CD8-positive, alpha-beta memory T cell (primary cell): Measurements from ENCODE around the gene IQCH. TPM values are rescaled to one million over a fixed set of nuclear protein-coding genes. Genes with fewer than 3 reads are reported as not detected.
A peak's percentile ranks its signal among the peaks of the same experiment; 100 is the strongest.
"Not testable (repeated sequence)": the region's sequence is repeated elsewhere in the genome, so short reads cannot be mapped to it uniquely, and the experiment has no call there.

Experiments
- CTCF ChIA-PET: fragments of 350-600 bp; sonication (Branson Sonifier 250); formaldehyde crosslinking; loops from one replicate; lab custom pipeline; 2021; ENCODE audit warnings: antibody characterized with exemption; lab: Charles Lee
- POLR2A ChIA-PET: fragments of 350-600 bp; sonication (Branson Sonifier 250); formaldehyde crosslinking; loops from one replicate; lab custom pipeline; 2021; ENCODE audit warnings: antibody characterized with exemption; lab: Charles Lee
- DNase-seq, 5 donors: peaks; one replicate each; pipeline versions ENCODE4 v3.0.0 to v3.0.0-alpha.2; 2020 to 2022; ENCODE audit warnings: mixed read lengths in 1 of 5
- H3K27ac ChIP-seq: one replicate; pipeline ENCODE4 v1.7.0; 2013; ENCODE audit warnings: low read depth, mild to moderate bottlenecking, low read length, moderate library complexity
- H3K27me3 ChIP-seq: 2 replicates; pipeline ENCODE4 v1.7.0; 2013; ENCODE audit warnings: low read length, mild to moderate bottlenecking; ENCODE audit not compliant: insufficient read depth, poor library complexity, severe bottlenecking
- H3K36me3 ChIP-seq: 2 replicates; pipeline ENCODE4 v1.7.0; 2013; ENCODE audit warnings: mild to moderate bottlenecking, low read length, moderate library complexity; ENCODE audit not compliant: insufficient read depth
- H3K4me1 ChIP-seq: 2 replicates; pipeline ENCODE4 v1.7.0; 2013; ENCODE audit warnings: mild to moderate bottlenecking, low read length, moderate library complexity; ENCODE audit not compliant: insufficient read depth
- H3K4me3 ChIP-seq: 2 replicates; pipeline ENCODE4 v1.7.0; 2013; ENCODE audit warnings: mild to moderate bottlenecking, low read length
- H3K9me3 ChIP-seq: 2 replicates; pipeline ENCODE4 v1.7.0; 2013; ENCODE audit warnings: mild to moderate bottlenecking, low read length
- H3K27ac Mint-ChIP-seq, 8 donors: one replicate each; pipeline ENCODE4 v1.8.0; 2020 to 2021; ENCODE audit warnings: mixed read lengths in 8 of 8, mild to moderate bottlenecking in 6 of 8, inconsistent platforms in 3 of 8, moderate library complexity in 3 of 8
- H3K27me3 Mint-ChIP-seq, 2 donors: one replicate each; pipeline ENCODE4 v1.8.0; 2020 to 2021; ENCODE audit warnings: mixed read lengths in 2 of 2, mild to moderate bottlenecking in 1 of 2, moderate library complexity in 1 of 2
- H3K36me3 Mint-ChIP-seq, 3 donors: one replicate each; pipeline ENCODE4 v1.8.0; 2020 to 2021; ENCODE audit warnings: mixed read lengths in 3 of 3, inconsistent platforms in 1 of 3, mild to moderate bottlenecking in 1 of 3
- H3K4me1 Mint-ChIP-seq, 3 donors: one replicate each; pipeline ENCODE4 v1.8.0; 2020 to 2021; ENCODE audit warnings: mixed read lengths in 3 of 3, inconsistent platforms in 1 of 3, mild to moderate bottlenecking in 1 of 3
- H3K4me3 Mint-ChIP-seq, 7 donors: one replicate each; pipeline ENCODE4 v1.8.0; 2020 to 2021; ENCODE audit warnings: mixed read lengths in 7 of 7, mild to moderate bottlenecking in 6 of 7, moderate library complexity in 4 of 7, inconsistent platforms in 2 of 7
- H3K9me3 Mint-ChIP-seq, 5 donors: one replicate each; pipeline ENCODE4 v1.8.0; 2020 to 2022; ENCODE audit warnings: mixed read lengths in 5 of 5, mild to moderate bottlenecking in 3 of 5, moderate library complexity in 2 of 5, inconsistent platforms in 1 of 5
- polyA plus RNA-seq: library from polyadenylated mRNA; unstranded; fragments of 300-500 nt; fragmentation: Illumina TruSeq; gene quantifications from one replicate; pipeline ENCODE4 v1.2.3, GENCODE V29; 2021
- total RNA-seq, 2 experiments: library from RNA; stranded (reverse); gene quantifications; one replicate each; pipeline ENCODE4 v1.2.3, GENCODE V29; 2021

IQCH gene
- total and polyA plus RNA-seq, 3 experiments from 2014 or later = 0.52 to 1.3 (median 1.0) TPM

GRCh38 chr15:67349634-67350033 is 95.0 kb downstream of the IQCH start:
- H3K27me3 Mint-ChIP-seq = peaks cover 11 to 19% of the 10 kb centered on the region in 2 donors
- Histone ChIP-seq H3K4me3 (no peak overlapping the region), H3K4me1 (no peaks in the 10 kb centered on the region), H3K9me3 (no peaks in the 10 kb centered on the region), H3K36me3 (no peaks in the 10 kb centered on the region), H3K27me3 (no peaks in the 10 kb centered on the region), H3K27ac (no peak overlapping the region)
- POLR2A ChIA-PET = no interaction called here
- H3K4me3 Mint-ChIP-seq = no peak overlapping the region
- DNase-seq = no peak
- peaks cover 2 to 18% (median 2%) of the 10 kb centered on the region in 3 donors for H3K36me3 Mint-ChIP-seq
- H3K4me1 Mint-ChIP-seq = no peaks in the 10 kb centered on the region
- H3K9me3 Mint-ChIP-seq = peaks cover 16 to 29% (median 24%) of the 10 kb centered on the region in 5 donors
- CTCF ChIA-PET = no interaction called here
- no peak overlapping the region for H3K27ac Mint-ChIP-seq

GRCh38 chr15:67350042-67350441 is 95.5 kb downstream of the IQCH start:
- H3K36me3 ChIP-seq = no peaks in the 10 kb centered on the region
- ChIA-PET CTCF (no interaction called here), POLR2A (no interaction called here)
- no peaks in the 10 kb centered on the region for H3K27me3 ChIP-seq
- Mint-ChIP-seq H3K27me3 (peaks cover 12 to 17% of the 10 kb centered on the region in 2 donors), H3K9me3 (peaks cover 16 to 28% (median 23%) of the 10 kb centered on the region in 5 donors), H3K27ac (no peak overlapping the region), H3K4me3 (no peak overlapping the region), H3K36me3 (peaks cover 2 to 17% (median 2%) of the 10 kb centered on the region in 3 donors), H3K4me1 (no peaks in the 10 kb centered on the region)
- no peak overlapping the region for H3K4me3 ChIP-seq
- H3K9me3 ChIP-seq = no peaks in the 10 kb centered on the region
- H3K4me1 ChIP-seq = no peaks in the 10 kb centered on the region
- no peak overlapping the region for H3K27ac ChIP-seq
- DNase-seq = no peak

GRCh38 chr15:67358391-67358790 is 103.8 kb downstream of the IQCH start:
- Mint-ChIP-seq H3K9me3 (peaks cover 0 to 2% (median 2%) of the 10 kb centered on the region in 5 donors), H3K27me3 (peaks cover 0 to 6% of the 10 kb centered on the region in 2 donors), H3K36me3 (peaks cover 0 to 6% (median 1%) of the 10 kb centered on the region in 3 donors), H3K27ac (no peak overlapping the region), H3K4me1 (no peaks in the 10 kb centered on the region), H3K4me3 (no peak overlapping the region)
- no peak overlapping the region for H3K4me3 ChIP-seq
- H3K4me1 ChIP-seq = no peaks in the 10 kb centered on the region
- no peaks in the 10 kb centered on the region for H3K36me3 ChIP-seq
- ChIA-PET POLR2A (no interaction called here), CTCF (interaction anchor here (1.4 kb wide), 1 partner anchor 10 kb away, joined by 3 read pairs; no protein-coding TSS in a partner anchor)
- no peaks in the 10 kb centered on the region for H3K27me3 ChIP-seq
- DNase-seq = no peak
- H3K27ac ChIP-seq = no peak overlapping the region
- no peaks in the 10 kb centered on the region for H3K9me3 ChIP-seq

- Mint-ChIP-seq H3K9me3 (peaks cover 0 to 2% (median 0%) of the 10 kb centered on the region in 5 donors), H3K27ac (no peak overlapping the region), H3K36me3 (peaks cover 0 to 2% (median 0%) of the 10 kb centered on the region in 3 donors), H3K27me3 (peaks cover 0 to 6% of the 10 kb centered on the region in 2 donors), H3K4me3 (no peak overlapping the region), H3K4me1 (no peaks in the 10 kb centered on the region)
- ChIA-PET CTCF (interaction anchor here (1.4 kb wide), 1 partner anchor 10 kb away, joined by 3 read pairs; no protein-coding TSS in a partner anchor), POLR2A (no interaction called here)
- Histone ChIP-seq H3K4me1 (no peaks in the 10 kb centered on the region), H3K36me3 (no peaks in the 10 kb centered on the region), H3K4me3 (no peak overlapping the region), H3K27ac (no peak overlapping the region), H3K9me3 (no peaks in the 10 kb centered on the region), H3K27me3 (no peaks in the 10 kb centered on the region)
- no peak for DNase-seq
Observed at GRCh38 chr15:67358812-67359211, 104.2 kb downstream of the IQCH start.

- Histone ChIP-seq H3K27ac (no peak overlapping the region), H3K27me3 (no peaks in the 10 kb centered on the region), H3K4me3 (no peak overlapping the region), H3K4me1 (no peaks in the 10 kb centered on the region), H3K36me3 (no peaks in the 10 kb centered on the region), H3K9me3 (no peaks in the 10 kb centered on the region)
- peaks cover 0 to 3% of the 10 kb centered on the region in 2 donors for H3K27me3 Mint-ChIP-seq
- POLR2A ChIA-PET = no interaction called here
- no peaks in the 10 kb centered on the region for H3K36me3 Mint-ChIP-seq
- no peaks in the 10 kb centered on the region for H3K9me3 Mint-ChIP-seq
- H3K27ac Mint-ChIP-seq = peak overlapping the region in 1 of 8 donors; percentile 1
- H3K4me1 Mint-ChIP-seq = no peaks in the 10 kb centered on the region
- H3K4me3 Mint-ChIP-seq = no peak overlapping the region
- CTCF ChIA-PET = no interaction called here
- DNase-seq = no peak
Observed at GRCh38 chr15:67359431-67360079, 105.0 kb downstream of the IQCH start.

- H3K9me3 ChIP-seq = no peaks in the 10 kb centered on the region
- Mint-ChIP-seq H3K27ac (no peak overlapping the region), H3K27me3 (peaks cover 0 to 3% of the 10 kb centered on the region in 2 donors), H3K4me3 (no peak overlapping the region), H3K4me1 (no peaks in the 10 kb centered on the region), H3K36me3 (no peaks in the 10 kb centered on the region), H3K9me3 (no peaks in the 10 kb centered on the region)
- no peaks in the 10 kb centered on the region for H3K27me3 ChIP-seq
- no peak overlapping the region for H3K27ac ChIP-seq
- H3K36me3 ChIP-seq = no peaks in the 10 kb centered on the region
- ChIA-PET CTCF (no interaction called here), POLR2A (no interaction called here)
- no peak for DNase-seq
- no peak overlapping the region for H3K4me3 ChIP-seq
- H3K4me1 ChIP-seq = no peaks in the 10 kb centered on the region
Observed at GRCh38 chr15:67361100-67361499, 106.5 kb downstream of the IQCH start.

- H3K9me3 Mint-ChIP-seq, H3K27me3 ChIP-seq, H3K4me1 ChIP-seq, POLR2A ChIA-PET, H3K4me3 ChIP-seq, H3K36me3 Mint-ChIP-seq, CTCF ChIA-PET, H3K4me3 Mint-ChIP-seq, H3K36me3 ChIP-seq, DNase-seq, H3K9me3 ChIP-seq, H3K27ac ChIP-seq, H3K27me3 Mint-ChIP-seq, H3K4me1 Mint-ChIP-seq, H3K27ac Mint-ChIP-seq: not testable (repeated sequence)
Observed at GRCh38 chr15:67363712-67364111, 109.1 kb downstream of the IQCH start.

- H3K36me3 ChIP-seq = no peaks in the 10 kb centered on the region
- DNase-seq = no peak
- H3K4me1 ChIP-seq = no peaks in the 10 kb centered on the region
- no peak overlapping the region for H3K4me3 Mint-ChIP-seq
- POLR2A ChIA-PET = no interaction called here
- H3K27ac ChIP-seq = no peak overlapping the region
- CTCF ChIA-PET = no interaction called here
- H3K27me3 Mint-ChIP-seq = peaks cover 4 to 17% of the 10 kb centered on the region in 2 donors
- no peaks in the 10 kb centered on the region for H3K9me3 Mint-ChIP-seq
- H3K4me1 Mint-ChIP-seq = no peaks in the 10 kb centered on the region
- no peak overlapping the region for H3K27ac Mint-ChIP-seq
- no peaks in the 10 kb centered on the region for H3K9me3 ChIP-seq
- H3K27me3 ChIP-seq = no peaks in the 10 kb centered on the region
- H3K36me3 Mint-ChIP-seq = no peaks in the 10 kb centered on the region
- H3K4me3 ChIP-seq = no peak overlapping the region
Observed at GRCh38 chr15:67365994-67366393, 111.4 kb downstream of the IQCH start.
